IPS-20b (cell line): ENCODE data around the gene ZBTB9.

ENCODE experiments used
- H3K27ac ChIP-seq: one replicate; pipeline ENCODE4 v1.5.1; 2013; ENCODE audit warnings: low read length
- H3K27me3 ChIP-seq: 2 replicates; pipeline ENCODE4 v1.6.1; 2013; ENCODE audit warnings: mild to moderate bottlenecking, low read length, inconsistent platforms; ENCODE audit not compliant: insufficient read depth
- H3K36me3 ChIP-seq: 2 replicates; pipeline ENCODE4 v1.6.1; 2013; ENCODE audit warnings: low read depth, mild to moderate bottlenecking, inconsistent platforms, low read length, moderate library complexity; ENCODE audit not compliant: insufficient read depth
- H3K4me1 ChIP-seq: 2 replicates; pipeline ENCODE4 v1.6.1; 2013; ENCODE audit warnings: mild to moderate bottlenecking, control low read depth, inconsistent platforms, low read length, moderate library complexity; ENCODE audit not compliant: insufficient read depth
- H3K4me3 ChIP-seq: 2 replicates; pipeline ENCODE4 v1.5.1; 2013; ENCODE audit warnings: mild to moderate bottlenecking, low read length, inconsistent platforms
- H3K9ac ChIP-seq: 2 replicates; pipeline ENCODE4 v1.6.1; 2013; ENCODE audit warnings: low read depth, mild to moderate bottlenecking, inconsistent platforms, low read length, moderate library complexity
- H3K9me3 ChIP-seq: 2 replicates; pipeline ENCODE4 v1.6.1; 2013; ENCODE audit warnings: mild to moderate bottlenecking, low read depth, low read length, inconsistent platforms; ENCODE audit not compliant: insufficient read depth

Gene ZBTB9

DNA sequence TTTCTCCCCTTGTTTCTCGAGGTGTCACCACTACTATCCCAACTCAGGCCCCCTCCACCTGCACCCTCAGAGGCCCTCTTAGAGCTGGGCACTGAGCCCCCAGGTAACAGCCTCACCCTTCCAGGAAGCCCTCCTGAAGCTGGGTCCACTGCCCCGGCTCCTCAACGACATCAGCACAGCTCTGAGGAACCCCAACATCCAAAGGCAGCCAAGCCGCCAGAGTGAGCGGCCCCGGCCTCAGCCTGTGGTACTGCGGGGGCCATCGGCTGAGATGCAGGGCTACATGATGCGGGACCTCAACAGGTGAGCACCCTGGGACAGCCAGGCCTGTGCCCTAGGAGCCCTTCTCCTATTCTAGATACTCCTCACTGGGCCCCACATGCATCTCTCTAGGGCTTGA is 12.9 kb upstream of the ZBTB9 start:
- no peaks in the 10 kb centered on the region for H3K27me3 ChIP-seq
- no peaks in the 10 kb centered on the region for H3K4me1 ChIP-seq
- no peaks in the 10 kb centered on the region for H3K9me3 ChIP-seq
- H3K9ac ChIP-seq: no peak overlapping the region
- peaks cover 97% of the 10 kb centered on the region for H3K36me3 ChIP-seq
- H3K4me3 ChIP-seq: no peak overlapping the region
- H3K27ac ChIP-seq: no peak overlapping the region

GRCh38 chr6:33442283-33442682 is 12.1 kb upstream of the ZBTB9 start:
- no peaks in the 10 kb centered on the region for H3K9me3 ChIP-seq
- H3K36me3 ChIP-seq: peaks cover 97% of the 10 kb centered on the region
- H3K9ac ChIP-seq: no peak overlapping the region
- no peak overlapping the region for H3K27ac ChIP-seq
- no peaks in the 10 kb centered on the region for H3K27me3 ChIP-seq
- no peak overlapping the region for H3K4me3 ChIP-seq
- H3K4me1 ChIP-seq: no peaks in the 10 kb centered on the region

DNA sequence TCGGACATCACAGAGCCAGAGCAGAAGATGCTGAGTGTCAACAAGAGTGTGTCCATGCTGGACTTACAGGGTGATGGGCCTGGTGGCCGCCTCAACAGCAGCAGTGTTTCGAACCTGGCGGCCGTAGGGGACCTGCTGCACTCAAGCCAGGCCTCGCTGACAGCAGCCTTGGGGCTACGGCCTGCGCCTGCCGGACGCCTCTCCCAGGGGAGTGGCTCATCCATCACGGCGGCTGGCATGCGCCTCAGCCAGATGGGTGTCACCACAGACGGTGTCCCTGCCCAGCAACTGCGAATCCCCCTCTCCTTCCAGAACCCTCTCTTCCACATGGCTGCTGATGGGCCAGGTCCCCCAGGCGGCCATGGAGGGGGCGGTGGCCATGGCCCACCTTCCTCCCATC is 11.4 kb upstream of the ZBTB9 start:
- no peaks in the 10 kb centered on the region for H3K9me3 ChIP-seq
- H3K27me3 ChIP-seq: no peaks in the 10 kb centered on the region
- no peak overlapping the region for H3K9ac ChIP-seq
- peaks cover 98% of the 10 kb centered on the region for H3K36me3 ChIP-seq
- H3K27ac ChIP-seq: no peak overlapping the region
- no peaks in the 10 kb centered on the region for H3K4me1 ChIP-seq
- no peak overlapping the region for H3K4me3 ChIP-seq

- no peak overlapping the region for H3K9ac ChIP-seq
- no peaks in the 10 kb centered on the region for H3K27me3 ChIP-seq
- no peaks in the 10 kb centered on the region for H3K9me3 ChIP-seq
- H3K4me3 ChIP-seq: no peak overlapping the region
- H3K27ac ChIP-seq: no peak overlapping the region
- H3K36me3 ChIP-seq: peaks cover 98% of the 10 kb centered on the region
- H3K4me1 ChIP-seq: no peaks in the 10 kb centered on the region
Observed at GRCh38 chr6:33443619-33444504, 10.5 kb upstream of the ZBTB9 start.

GRCh38 chr6:33445119-33445603 is 9.2 kb upstream of the ZBTB9 start:
- no peak overlapping the region for H3K9ac ChIP-seq
- no peaks in the 10 kb centered on the region for H3K9me3 ChIP-seq
- no peak overlapping the region for H3K4me3 ChIP-seq
- no peaks in the 10 kb centered on the region for H3K27me3 ChIP-seq
- no peak overlapping the region for H3K27ac ChIP-seq
- no peaks in the 10 kb centered on the region for H3K4me1 ChIP-seq
- H3K36me3 ChIP-seq: peaks cover 99% of the 10 kb centered on the region

GRCh38 chr6:33446356-33446755 is 8.0 kb upstream of the ZBTB9 start:
- Histone ChIP-seq H3K9ac (no peak overlapping the region), H3K27me3 (no peaks in the 10 kb centered on the region), H3K9me3 (no peaks in the 10 kb centered on the region), H3K4me3 (no peak overlapping the region), H3K4me1 (no peaks in the 10 kb centered on the region), H3K36me3 (peaks cover 97% of the 10 kb centered on the region), H3K27ac (no peak overlapping the region)

DNA sequence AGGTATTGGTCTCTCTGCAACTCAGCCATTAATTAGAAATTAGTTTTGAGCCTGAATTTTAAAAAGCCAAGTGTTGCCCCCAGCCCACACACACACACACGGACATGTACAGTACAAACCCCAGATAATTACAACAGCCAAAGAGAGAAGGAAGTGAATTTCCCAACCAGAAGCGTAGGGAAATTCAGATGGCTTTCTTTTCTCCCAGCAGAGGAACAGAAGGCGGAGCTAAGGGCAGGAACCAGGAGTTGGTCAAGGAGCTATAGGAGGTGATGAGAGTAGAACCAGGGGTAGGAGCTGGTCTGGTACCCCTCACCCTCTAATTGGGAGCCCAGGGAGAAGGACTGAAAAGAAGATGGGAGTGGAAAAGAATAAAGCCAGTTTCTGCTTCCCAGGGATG is 3.9 kb upstream of the ZBTB9 start:
- Histone ChIP-seq H3K9me3 (no peaks in the 10 kb centered on the region), H3K9ac (no peak overlapping the region), H3K27me3 (no peaks in the 10 kb centered on the region), H3K27ac (no peak overlapping the region), H3K36me3 (peaks cover 66% of the 10 kb centered on the region), H3K4me1 (0 out of 2 replicates have a peak, but pooled peaks cover 4% of the 10 kb centered on the region), H3K4me3 (no peak overlapping the region)

- H3K4me1 ChIP-seq: 0 out of 2 replicates have a peak, but pooled peaks cover 4% of the 10 kb centered on the region
- H3K9me3 ChIP-seq: no peaks in the 10 kb centered on the region
- H3K4me3 ChIP-seq: no peak overlapping the region
- no peak overlapping the region for H3K9ac ChIP-seq
- no peak overlapping the region for H3K27ac ChIP-seq
- peaks cover 66% of the 10 kb centered on the region for H3K36me3 ChIP-seq
- H3K27me3 ChIP-seq: no peaks in the 10 kb centered on the region
Observed at GRCh38 chr6:33451606-33452005, 2.8 kb upstream of the ZBTB9 start.

GRCh38 chr6:33452496-33452895 is 1.9 kb upstream of the ZBTB9 start:
- 0 out of 2 replicates have a peak, but pooled peaks cover 4% of the 10 kb centered on the region for H3K4me1 ChIP-seq

GRCh38 chr6:33453393-33454008 is 875 bp upstream of the ZBTB9 start:
- Histone ChIP-seq H3K9me3 (no peaks in the 10 kb centered on the region), H3K4me3 (peak overlapping the region; percentile 99), H3K27ac (no peak overlapping the region), H3K4me1 (0 out of 2 replicates have a peak, but pooled peaks cover 4% of the 10 kb centered on the region), H3K36me3 (peaks cover 55% of the 10 kb centered on the region), H3K9ac (peak overlapping the region; percentile 87), H3K27me3 (no peaks in the 10 kb centered on the region)

More at GRCh38 chr6:33452496-33452895, 1.9 kb upstream of the ZBTB9 start:
- Histone ChIP-seq H3K27ac (no peak overlapping the region), H3K27me3 (no peaks in the 10 kb centered on the region), H3K9me3 (no peaks in the 10 kb centered on the region), H3K4me3 (no peak overlapping the region), H3K9ac (no peak overlapping the region), H3K36me3 (peaks cover 65% of the 10 kb centered on the region)

GRCh38 chr6:33455051-33455450 is 675 bp downstream of the ZBTB9 start:
- Histone ChIP-seq H3K27ac (peak overlapping the region; percentile 1), H3K27me3 (no peaks in the 10 kb centered on the region), H3K9ac (peak overlapping the region; percentile 87), H3K4me1 (0 out of 2 replicates have a peak, but pooled peaks cover 4% of the 10 kb centered on the region), H3K4me3 (peak overlapping the region; percentile 99), H3K9me3 (no peaks in the 10 kb centered on the region), H3K36me3 (peaks cover 39% of the 10 kb centered on the region)

DNA sequence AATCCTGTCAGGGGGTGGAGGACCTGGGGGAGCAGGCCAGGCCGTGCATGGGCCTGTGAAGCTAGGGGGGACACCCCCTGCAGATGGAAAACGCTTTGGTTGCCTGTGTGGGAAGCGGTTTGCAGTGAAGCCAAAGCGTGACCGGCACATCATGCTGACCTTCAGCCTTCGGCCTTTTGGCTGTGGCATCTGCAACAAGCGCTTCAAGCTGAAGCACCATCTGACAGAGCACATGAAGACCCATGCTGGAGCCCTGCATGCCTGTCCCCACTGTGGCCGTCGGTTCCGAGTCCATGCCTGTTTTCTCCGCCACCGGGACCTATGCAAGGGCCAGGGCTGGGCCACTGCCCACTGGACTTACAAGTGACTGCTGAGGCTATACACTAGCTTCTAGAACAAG is 1.8 kb downstream of the ZBTB9 start:
- Histone ChIP-seq H3K27ac (no peak overlapping the region), H3K4me3 (no peak overlapping the region), H3K27me3 (no peaks in the 10 kb centered on the region), H3K4me1 (0 out of 2 replicates have a peak, but pooled peaks cover 4% of the 10 kb centered on the region), H3K9ac (no peak overlapping the region), H3K9me3 (no peaks in the 10 kb centered on the region), H3K36me3 (peaks cover 28% of the 10 kb centered on the region)
